Measurements from ENCODE around the gene GASK1B.

The GASK1B gene

GRCh38 chr4:158129694-158130093 is 43.1 kb downstream of the GASK1B start:
- no peak for TF ChIP-seq CTCF (IDR thresholded peaks at IDR 0.05; ENCODE audit: insufficient read depth, low read length)
- TF ChIP-seq REST (IDR thresholded peaks at IDR 0.05; ENCODE audit: insufficient replicate concordance, low read depth): no peak
- TF ChIP-seq POLR2AphosphoS5 (IDR thresholded peaks at IDR 0.05; ENCODE audit: low read depth): no peak
- TF ChIP-seq GABPA (IDR thresholded peaks at IDR 0.05; ENCODE audit: low read depth): no peak
- TF ChIP-seq SPI1 (IDR thresholded peaks at IDR 0.05; ENCODE audit: borderline replicate concordance, low read depth): no peak
- no peak for DNase-seq (ENCODE audit: low read depth in 1 of 2, low spot score in 1 of 2)
- Histone ChIP-seq H3K27me3 (ENCODE audit: insufficient read depth, poor library complexity, severe bottlenecking) (no peaks in the 10 kb centered on the region), H3K27ac (replicated peaks) (no peak overlapping the region), H3K4me3 (replicated peaks; ENCODE audit: insufficient read depth, low read length) (no peak overlapping the region)

GRCh38 chr4:158128540-158128939 is 44.3 kb downstream of the GASK1B start:
- DNase-seq (ENCODE audit: low read depth in 1 of 2, low spot score in 1 of 2): no peak
- H3K4me3 ChIP-seq (replicated peaks; ENCODE audit: insufficient read depth, low read length): no peak overlapping the region
- H3K27ac ChIP-seq (replicated peaks): no peak overlapping the region
- TF ChIP-seq POLR2AphosphoS5 (IDR thresholded peaks at IDR 0.05; ENCODE audit: low read depth) (no peak), SPI1 (IDR thresholded peaks at IDR 0.05; ENCODE audit: borderline replicate concordance, low read depth) (no peak), CTCF (IDR thresholded peaks at IDR 0.05; ENCODE audit: insufficient read depth, low read length) (no peak), REST (IDR thresholded peaks at IDR 0.05; ENCODE audit: insufficient replicate concordance, low read depth) (no peak), GABPA (IDR thresholded peaks at IDR 0.05; ENCODE audit: low read depth) (no peak)
- H3K27me3 ChIP-seq (ENCODE audit: insufficient read depth, poor library complexity, severe bottlenecking): no peaks in the 10 kb centered on the region

GRCh38 chr4:158125310-158125709 is 47.5 kb downstream of the GASK1B start:
- no peak overlapping the region for H3K27ac ChIP-seq (replicated peaks)
- H3K4me3 ChIP-seq (replicated peaks; ENCODE audit: insufficient read depth, low read length): no peak overlapping the region
- DNase-seq (ENCODE audit: low read depth in 1 of 2, low spot score in 1 of 2): no peak
- TF ChIP-seq CTCF (IDR thresholded peaks at IDR 0.05; ENCODE audit: insufficient read depth, low read length): no peak
- no peak for TF ChIP-seq POLR2AphosphoS5 (IDR thresholded peaks at IDR 0.05; ENCODE audit: low read depth)
- no peak for TF ChIP-seq SPI1 (IDR thresholded peaks at IDR 0.05; ENCODE audit: borderline replicate concordance, low read depth)
- TF ChIP-seq GABPA (IDR thresholded peaks at IDR 0.05; ENCODE audit: low read depth): no peak
- no peak for TF ChIP-seq REST (IDR thresholded peaks at IDR 0.05; ENCODE audit: insufficient replicate concordance, low read depth)
- no peaks in the 10 kb centered on the region for H3K27me3 ChIP-seq (ENCODE audit: insufficient read depth, poor library complexity, severe bottlenecking)
